Stimulated activated CD8-positive, alpha-beta memory T cell treated with anti-CD3 and anti-CD28 coated beads, Interleukin-7, amount 100 ng/mL, for 48 hours (primary cell): ENCODE data around the gene MAEA.
"Not testable (repeated sequence)": the region's sequence is repeated elsewhere in the genome, so short reads cannot be mapped to it uniquely, and the experiment has no call there.

Experiments
- DNase-seq, 2 donors: peaks; one replicate each; pipeline ENCODE4 v3.0.0-alpha.2; 2020; ENCODE audit warnings: low read depth in 1 of 2; ENCODE audit errors: extremely low read depth in 1 of 2

The MAEA gene

DNA sequence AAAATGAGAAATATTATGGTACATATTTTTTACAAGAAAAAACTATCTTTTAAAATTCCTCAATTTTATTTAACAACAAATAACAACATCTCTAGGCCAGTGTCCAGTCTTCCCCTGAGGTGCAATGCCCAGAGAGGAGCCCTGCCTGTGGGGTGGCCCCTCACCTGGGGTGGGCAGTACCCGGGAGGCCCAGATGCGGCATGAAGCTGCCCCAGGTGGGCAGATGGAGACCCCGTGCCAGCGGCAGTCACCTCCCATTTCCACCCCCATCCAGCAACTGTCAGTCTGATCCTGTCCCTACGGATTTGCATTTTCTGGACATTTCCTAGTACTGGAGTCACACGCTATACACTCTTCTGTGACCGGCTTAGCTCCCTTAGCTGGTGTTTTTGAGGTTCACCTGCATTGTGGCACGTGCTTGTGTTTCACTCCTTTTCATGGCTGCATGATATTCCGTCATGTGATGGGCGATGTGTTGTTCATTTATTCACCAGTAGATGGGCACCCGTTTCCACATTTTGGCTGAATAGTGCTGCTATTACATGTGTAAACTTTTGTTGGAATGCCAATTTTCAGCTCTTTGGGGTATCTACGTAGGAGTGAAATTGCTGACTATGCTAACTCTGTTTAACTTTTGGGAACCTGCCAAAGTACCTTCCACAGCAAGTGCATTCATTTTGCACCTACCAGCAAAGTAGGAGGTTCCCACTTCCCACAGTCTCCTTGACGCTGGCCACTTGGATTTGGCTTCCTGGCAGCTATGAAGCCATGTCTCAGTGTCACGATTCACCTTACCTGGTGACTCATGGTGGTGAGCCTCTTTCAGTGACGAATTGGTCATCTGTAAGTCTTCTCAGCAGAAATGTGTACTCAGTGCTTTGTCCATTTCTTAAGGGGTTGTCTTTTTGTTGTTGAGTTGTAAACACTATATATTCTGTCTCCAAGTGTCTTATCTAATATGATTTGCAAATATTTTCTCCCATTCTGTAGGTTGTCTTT lies 11.7 kb upstream of the MAEA start:
- DNase-seq = no peak

DNA sequence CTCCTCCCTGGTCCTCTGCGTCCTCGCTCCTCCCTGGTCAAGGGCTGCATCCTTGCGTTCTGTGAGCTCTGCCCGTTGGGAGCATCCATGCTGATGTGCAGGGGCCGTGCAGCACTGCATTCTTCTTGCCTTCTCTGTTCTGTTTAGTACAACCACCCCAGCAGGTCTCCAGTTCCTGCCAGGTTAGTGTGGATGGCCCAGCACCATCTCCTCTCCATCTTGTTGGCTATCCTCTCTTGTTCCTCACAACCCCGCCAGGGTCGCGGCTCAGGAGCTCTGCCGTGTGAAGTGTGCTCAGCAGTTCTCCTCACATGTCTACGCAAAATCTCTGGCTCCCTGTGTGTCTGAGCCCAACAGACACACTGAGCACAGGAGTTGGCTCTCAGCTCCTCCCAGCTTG lies 10.4 kb upstream of the MAEA start:
- no peak for DNase-seq

DNA sequence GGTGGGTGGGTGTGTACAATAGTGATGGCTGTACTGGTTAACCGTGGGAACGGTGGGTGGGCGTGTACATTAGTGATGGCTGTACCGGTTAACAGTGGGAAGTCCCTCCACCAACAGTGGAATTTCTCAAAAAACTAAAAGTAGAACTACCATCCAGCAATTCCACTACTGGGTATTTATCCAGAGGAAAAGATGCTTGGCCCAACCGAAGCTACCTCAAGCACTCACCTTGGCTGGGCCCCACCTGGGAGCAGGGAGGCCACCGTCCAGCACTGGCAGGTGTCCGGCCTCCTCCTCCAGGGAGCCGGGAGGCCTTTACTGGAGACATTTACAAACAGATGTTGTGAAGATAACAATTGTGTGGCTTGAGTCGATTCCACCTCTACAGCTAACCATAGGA lies 6.0 kb upstream of the MAEA start:
- no peak for DNase-seq

DNA sequence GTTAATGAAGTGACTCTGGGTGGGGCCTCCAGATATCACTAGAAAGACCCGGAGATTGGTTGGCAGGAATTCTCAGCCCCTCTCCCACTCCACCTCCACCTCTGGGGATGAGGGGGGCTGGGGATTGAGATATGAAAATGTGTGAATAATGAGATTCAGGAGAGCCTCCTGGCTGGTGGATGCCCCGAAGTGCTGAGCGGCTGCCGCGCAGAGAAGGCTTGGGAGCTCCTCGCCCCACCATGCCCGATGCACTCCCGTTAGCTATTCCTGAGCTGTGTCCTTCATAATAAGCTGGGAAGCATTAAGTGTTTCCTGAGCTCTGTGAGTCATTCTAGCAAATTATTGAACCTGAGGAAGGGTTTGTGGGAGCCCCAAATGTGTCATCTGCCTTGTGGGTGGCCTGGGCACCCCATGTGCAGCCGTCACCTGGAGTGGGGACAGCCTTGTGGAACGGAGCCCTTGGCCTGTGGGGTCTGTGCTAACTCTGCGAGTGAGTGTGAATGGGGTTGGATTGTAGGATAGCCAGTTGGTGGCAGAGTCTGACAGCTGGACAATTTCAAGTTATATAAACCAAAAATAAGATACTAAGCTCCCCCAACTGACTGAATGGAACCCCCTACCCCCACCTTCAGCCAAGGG lies 4.4 kb upstream of the MAEA start:
- DNase-seq = no peak

DNA sequence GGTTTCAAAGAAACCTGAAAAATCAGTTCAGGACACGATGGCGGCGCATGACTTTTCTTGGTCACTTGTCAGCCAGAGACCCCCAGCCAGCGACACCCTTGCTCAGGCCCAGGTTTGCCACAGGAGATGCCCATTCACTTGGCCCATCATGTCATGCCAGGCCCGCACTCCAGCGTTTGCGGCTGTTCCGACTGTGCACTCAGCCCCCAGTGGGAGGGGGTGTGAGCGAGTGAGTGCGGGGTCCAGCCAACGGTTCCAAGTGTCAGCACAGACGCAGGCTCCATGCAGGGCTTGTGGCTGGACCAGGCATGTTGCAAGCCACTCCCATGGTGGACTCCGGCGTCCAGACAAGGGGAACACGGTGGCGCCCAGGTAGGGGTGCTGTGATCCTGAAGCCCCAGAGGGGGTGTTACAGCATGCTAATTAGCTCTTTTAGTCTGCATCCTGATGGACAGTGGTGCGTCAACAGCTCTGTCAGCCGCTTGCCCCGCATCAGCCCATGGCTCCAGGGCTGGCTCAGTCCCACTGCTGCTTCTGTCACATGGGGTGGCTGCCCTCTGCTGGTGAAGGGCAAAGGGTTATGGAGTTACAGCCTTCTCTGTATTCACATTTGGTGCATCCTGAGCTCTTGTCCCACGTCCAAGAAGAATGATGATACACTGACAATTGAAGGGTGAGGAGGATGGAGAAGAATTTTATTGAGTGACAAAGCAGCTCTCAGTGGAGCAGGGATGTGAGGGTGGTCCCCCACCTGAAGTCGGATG lies 3.7 kb upstream of the MAEA start:
- peak in 1 of 2 donors; percentile 39 for DNase-seq

DNA sequence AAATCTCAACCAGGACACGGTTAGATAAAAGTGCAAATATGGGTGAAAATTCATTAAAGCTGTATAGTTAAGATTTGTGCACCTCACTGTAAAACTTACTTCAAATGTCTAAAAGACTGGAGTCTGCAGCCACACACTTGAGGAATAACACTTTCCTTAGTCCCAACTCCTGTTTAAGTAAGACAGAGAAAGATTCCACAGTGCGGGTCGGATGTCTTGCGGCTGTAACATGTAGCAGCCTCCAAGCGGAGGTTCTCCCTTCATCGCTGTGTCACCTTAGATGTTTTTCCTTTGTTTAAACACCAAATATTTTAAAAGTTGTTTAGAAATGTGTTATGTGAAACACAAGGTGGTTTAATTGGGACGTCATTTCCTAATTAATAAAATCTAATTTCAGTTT lies 905 bp upstream of the MAEA start:
- no peak for DNase-seq

DNA sequence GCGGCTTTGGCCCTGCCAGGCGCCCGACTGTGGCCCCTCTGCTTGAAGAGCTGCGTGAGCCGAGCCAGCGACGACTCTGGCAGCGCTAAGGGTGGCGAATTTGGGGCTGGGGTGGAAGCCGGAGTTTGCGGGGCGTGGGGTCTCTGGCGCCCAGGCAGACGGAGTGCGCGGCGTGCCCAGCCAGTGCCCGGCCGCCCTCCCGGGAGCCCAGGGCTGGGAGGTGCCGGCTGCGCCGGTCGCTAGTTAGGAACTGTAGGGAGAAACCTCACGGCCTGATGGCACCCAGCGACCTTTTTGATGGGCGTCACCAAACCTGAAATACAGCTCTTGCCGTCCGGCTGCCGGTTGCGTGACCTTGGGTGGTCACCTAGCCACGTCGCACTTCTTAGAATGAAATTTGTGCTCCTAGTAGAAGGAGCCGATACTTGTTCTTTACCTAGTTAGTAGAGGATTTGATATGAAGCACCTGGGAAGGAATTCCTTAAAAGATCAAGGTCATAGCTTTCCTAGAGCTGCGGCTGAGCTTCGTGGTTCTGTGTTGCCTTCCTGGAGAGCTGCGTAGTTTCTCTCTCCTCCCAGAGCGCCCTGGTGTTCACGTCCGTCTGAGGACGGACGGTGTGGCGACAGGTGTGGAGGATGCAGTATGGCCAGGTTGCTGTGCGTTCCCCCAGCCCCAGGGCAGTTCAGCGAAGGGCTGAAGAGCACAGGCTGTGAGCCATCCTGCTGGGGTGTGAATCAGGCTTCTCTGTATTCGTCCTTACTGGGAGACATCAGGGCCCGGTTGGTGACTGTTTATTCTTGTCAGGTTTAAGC lies 680 bp downstream of the MAEA start:
- DNase-seq = no peak

DNA sequence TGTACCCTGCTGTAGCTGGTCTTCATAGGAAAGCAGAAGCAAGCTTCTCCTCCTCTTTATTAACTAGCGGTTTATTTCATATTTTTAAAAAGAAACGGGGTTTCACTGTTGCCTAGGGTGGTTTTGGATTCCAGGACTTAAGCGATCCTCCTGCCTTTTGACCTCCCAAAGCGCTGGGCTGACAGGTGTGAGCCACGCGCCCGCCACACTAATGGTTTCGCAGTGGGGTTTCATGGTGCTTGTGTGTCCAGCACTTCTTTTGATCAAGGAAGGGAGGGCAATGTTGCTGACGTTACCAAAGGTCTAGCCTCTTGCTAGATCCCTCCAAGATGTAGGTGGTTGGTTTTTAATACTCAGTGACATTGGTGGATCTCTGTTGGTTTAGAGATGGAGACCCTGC lies 1.4 kb downstream of the MAEA start:
- no peak for DNase-seq

DNA sequence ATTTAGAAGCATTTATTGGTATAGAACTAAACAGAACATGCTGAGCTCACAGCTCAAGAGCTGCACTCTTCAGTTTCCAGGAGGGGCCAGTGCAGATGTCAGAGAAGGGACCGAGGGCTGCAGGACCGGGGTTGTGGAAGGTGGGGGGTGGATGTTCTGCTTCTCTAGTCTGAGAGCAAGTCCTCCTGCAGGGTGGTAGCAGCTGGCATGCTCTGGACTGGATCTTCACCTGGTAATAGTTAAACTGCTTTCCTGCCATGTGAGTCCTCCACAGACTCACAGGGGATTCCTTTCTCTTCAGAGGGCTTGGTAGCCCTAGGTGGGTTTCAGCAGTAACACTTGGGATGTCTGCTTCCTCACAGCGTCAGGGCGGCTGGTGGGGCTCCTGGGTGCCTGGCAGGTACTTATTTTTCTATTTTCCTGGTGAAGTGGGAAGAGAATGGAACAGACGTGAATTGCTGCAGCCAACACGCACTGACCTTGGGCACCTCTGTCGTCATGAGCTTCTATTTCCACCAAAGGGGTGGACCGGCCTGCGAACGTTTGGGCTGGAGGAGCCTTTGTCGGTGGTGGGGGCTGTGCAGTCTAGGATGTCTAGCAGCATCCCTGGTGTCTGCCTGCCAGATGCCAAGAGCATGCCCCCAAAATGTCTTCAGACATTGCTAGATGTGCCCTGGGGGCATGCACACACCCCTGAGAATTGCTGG lies 2.5 kb downstream of the MAEA start:
- no peak for DNase-seq

DNA sequence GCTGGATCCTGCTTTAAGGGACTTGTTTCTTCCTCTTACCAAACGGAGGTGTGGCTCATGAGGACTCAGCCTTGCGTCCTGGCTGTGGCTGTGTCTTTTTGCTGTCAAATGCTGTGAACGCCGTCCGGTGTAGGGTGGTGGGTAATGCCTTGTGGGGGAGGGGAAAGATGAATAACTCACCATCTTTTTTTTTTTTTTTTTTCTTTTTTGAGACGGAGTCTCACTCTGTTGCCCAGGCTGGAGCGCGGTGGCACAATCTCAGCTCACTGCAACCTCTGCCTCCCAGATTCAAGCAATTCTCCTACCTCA lies 3.0 kb downstream of the MAEA start:
- not testable (repeated sequence) for DNase-seq

DNA sequence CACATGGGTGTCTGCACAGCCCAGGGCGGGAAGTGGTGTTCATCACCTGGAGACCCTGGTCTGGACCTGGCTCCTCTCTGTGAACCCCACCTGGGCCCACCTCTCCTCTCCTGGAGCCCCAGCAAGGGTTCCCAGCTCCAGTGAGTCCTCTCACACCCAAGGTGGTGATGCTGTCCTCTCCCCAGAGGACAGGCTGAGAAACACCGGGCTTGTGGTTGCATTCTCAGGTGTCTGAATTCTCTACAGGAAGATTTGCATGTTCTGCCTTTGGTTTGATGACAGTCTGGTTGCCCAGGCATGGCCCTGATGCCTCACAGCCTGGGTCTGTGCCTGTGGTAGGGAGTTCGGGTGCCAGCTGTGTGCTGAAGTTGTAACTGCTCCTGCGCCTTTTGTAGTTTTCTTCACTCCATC lies 3.8 kb downstream of the MAEA start:
- DNase-seq = no peak

DNA sequence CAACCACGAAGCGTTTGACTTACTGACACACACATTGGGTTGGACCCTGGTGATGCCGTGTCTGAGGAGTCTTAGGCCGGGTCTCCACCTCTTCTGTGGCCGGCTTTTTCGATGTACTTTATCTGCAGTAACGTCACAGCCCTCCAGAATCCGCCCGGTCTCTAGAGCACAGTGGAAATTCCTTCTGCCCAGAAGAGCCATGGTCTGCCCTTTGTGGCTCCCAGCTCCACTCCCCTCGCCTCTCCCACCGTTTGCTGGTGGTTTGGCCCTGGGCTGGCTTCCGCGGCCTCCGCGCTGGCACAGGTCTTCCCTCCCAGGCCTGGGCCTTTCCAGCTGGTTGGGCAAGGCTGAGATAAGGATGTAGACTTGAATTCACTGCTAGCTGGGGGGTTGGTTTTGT lies 4.3 kb downstream of the MAEA start:
- DNase-seq = no peak

DNA sequence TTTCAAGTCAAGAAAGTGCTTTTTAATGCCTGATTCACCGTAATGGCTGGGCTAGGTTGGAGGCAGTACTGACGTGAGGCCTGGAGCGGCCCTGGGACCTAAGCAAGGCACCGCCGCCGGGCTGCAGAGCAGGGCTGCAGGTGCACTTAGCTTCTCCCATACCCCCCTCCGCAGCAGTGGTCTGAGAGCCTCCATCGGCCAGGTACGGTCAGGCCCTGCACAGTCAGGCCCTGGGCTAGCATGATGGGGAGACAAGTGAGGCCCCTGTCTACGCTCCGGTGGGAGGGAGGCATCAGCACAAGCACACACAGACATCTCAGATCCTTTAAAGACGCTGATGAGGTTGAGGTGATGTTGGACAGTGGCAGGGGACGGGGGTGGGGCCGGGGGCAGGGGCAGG lies 4.7 kb downstream of the MAEA start:
- no peak for DNase-seq

DNA sequence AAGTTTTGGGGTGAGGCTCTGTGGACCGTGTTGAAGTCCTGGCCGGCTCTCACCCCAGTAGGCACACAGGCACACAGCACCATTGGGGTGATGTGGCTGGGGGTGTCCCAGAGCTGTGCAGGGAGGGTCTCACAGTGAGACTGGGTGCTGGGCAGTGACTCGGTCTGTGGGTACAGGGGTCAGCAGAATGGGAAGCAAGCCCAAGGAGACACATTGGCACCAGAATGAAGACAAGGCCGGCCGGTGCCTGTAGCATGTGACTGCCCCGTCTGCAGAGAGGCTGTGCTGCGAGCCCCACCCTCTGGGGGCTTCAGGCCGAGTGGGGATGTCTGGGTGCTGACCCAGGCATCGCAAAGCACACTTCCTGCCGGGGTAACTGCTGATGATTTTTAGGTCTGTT lies 5.2 kb downstream of the MAEA start:
- no peak for DNase-seq

DNA sequence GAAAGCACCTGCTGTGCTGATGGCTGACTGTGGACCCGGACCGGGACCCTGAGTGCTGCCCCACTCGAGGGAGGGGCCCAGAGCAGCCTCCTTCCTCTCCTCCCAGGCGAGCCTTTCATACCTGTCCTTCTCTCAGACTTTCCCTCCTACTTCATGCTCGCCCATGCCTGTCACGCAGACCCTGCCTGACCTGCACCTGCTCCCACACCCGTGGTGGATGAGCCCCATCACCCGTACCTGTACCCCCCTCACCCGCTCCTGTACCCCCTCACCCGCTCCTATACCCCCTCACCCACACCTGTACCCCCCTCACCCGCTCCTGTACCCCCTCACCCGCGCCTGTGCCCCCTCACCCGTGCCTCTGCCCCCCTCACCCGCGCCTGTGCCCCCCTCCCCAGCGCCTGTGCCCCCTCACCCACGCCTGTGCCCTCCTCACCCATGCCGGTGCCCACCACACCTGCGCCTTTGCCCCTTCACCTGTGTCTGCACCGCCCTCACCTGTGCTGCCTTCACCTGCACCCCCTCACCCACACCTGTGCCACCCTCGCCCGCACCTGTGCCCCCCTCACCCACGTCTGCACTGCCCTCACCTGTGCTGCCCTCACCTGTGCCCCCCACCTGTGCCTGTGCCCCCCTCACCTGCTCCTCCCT lies 5.8 kb downstream of the MAEA start:
- no peak for DNase-seq

DNA sequence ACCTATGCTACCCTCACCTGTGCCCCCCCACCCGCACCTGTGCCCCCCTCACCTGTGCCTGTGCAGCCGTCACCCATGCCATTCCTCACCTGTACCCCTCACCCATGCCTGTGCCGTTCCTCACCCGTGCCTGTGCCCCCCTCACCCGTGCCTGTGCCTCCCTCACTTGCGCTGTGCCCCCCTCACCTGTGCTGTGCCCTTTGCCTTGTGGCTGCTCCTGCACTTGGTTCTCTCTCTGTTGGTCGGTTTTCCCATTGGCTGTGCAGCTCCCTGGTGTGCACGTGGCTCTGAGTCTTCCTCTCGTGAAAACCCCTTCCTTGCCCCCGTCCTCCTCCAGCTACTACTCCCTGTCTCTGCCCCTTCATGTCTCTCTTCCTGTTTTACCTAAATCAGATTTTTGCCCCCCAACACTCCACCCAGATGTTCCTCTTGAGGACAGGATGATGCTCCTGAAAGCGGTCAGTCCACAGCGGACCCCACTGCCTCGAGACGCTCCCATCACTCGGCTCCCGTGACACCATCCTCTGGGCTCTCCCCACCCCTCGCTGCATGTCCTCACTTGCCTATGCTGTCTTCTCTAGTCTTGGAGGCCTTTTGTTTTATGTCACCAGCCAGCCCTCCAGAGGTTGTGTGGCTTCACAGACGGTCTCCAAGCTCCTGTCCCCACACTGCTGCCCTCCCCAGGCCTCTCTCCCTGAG lies 6.8 kb downstream of the MAEA start:
- no peak for DNase-seq

DNA sequence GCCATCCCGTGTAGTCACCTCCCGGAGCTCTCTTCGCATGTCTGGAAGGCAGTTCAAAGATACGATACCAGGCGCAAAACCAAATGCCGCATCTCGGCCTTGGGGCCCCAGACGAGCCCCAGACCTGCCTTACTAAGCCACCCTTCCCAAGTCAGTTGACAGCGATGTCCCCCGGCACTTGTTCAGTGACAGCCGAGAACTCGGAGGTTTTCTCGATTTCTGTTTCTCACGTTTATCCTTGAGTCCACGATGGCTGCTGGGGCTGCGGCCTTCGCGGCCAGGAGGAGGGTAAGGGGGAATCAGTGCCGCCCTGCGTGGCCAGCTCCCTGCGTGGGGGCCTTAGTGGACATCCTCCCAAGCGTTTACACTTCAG lies 7.3 kb downstream of the MAEA start:
- no peak for DNase-seq

DNA sequence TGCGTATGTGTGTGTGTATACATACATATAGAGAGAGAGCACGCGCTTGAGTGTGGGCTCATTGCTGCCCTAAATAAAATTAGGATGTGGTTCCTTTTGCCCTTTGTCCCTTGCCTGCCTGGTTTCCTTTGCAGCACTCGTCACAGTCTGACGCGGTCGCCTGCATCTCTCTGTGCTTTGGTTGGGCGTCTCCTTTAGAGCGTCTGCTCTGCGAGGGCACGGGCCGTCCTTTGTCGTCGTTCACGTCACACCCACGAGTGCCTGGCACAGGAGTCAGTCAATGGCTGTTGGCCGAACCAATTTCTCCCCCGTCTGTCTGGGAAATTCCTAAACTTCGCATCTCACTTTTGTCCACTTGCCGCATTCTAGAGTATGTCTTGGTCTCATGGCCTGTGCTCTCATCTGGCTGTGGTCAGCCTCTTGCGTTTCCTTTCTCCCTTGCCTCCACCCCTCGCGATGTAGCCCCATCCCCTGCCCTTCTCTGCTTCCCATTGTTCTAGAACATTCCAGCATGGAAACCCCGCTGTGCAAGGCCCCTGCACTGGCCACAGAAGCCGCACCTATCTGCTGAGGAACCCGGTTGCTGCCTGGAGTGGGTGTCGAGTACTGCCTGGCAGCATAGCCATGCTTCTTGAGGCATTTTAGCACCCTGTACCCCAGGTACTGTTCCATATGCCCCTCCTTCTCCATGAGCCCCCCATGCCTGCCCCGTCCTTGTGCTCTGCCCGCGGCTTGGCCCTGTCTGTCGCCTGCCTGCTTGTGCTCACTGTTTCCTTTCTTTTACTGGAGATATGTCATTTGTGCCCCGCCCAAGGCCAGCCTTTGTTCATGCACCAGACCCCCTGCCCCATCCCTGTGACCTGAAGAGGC lies 8.0 kb downstream of the MAEA start:
- DNase-seq = no peak
